Measurements from ENCODE around the gene CCP110.
A peak's percentile ranks its signal among the peaks of the same experiment; 100 is the strongest.

Gene CCP110, protein sequence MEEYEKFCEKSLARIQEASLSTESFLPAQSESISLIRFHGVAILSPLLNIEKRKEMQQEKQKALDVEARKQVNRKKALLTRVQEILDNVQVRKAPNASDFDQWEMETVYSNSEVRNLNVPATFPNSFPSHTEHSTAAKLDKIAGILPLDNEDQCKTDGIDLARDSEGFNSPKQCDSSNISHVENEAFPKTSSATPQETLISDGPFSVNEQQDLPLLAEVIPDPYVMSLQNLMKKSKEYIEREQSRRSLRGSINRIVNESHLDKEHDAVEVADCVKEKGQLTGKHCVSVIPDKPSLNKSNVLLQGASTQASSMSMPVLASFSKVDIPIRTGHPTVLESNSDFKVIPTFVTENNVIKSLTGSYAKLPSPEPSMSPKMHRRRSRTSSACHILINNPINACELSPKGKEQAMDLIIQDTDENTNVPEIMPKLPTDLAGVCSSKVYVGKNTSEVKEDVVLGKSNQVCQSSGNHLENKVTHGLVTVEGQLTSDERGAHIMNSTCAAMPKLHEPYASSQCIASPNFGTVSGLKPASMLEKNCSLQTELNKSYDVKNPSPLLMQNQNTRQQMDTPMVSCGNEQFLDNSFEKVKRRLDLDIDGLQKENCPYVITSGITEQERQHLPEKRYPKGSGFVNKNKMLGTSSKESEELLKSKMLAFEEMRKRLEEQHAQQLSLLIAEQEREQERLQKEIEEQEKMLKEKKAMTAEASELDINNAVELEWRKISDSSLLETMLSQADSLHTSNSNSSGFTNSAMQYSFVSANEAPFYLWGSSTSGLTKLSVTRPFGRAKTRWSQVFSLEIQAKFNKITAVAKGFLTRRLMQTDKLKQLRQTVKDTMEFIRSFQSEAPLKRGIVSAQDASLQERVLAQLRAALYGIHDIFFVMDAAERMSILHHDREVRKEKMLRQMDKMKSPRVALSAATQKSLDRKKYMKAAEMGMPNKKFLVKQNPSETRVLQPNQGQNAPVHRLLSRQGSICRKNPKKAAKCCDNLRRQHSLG

GRCh38 chr16:19523559-19524355 is at the start of gene CCP110:
TSS of gene CCP110 (plus strand) at chr16:19523942. CDS start at chr16:19527882, 3,940 bp downstream.
- TF ChIP-seq CTCF (IDR thresholded peaks at IDR 0.05): no peak
- peak within 1 kb of the TSS; percentile 97 for H3K4me3 ChIP-seq
- DNase-seq (ENCODE audit: low spot score): peak; percentile 97
- H3K27ac ChIP-seq: peak within 1 kb of the TSS; percentile 47 to 75

GRCh38 chr16:19474617-19475016 is 49.1 kb upstream of the CCP110 start:
- DNase-seq (ENCODE audit: low spot score): no peak

GRCh38 chr16:19478505-19478904 is 45.2 kb upstream of the CCP110 start:
- DNase-seq (ENCODE audit: low spot score): no peak
- Histone ChIP-seq H3K27ac (no peak overlapping the region), H3K4me3 (no peak overlapping the region)
- TF ChIP-seq CTCF (IDR thresholded peaks at IDR 0.05): no peak

More at GRCh38 chr16:19474617-19475016, 49.1 kb upstream of the CCP110 start:
- no peak for TF ChIP-seq CTCF (IDR thresholded peaks at IDR 0.05)
- Histone ChIP-seq H3K27ac (no peak overlapping the region), H3K4me3 (no peak overlapping the region)

- DNase-seq (ENCODE audit: low spot score): no peak
- Histone ChIP-seq H3K27ac (no peak overlapping the region), H3K4me3 (no peak overlapping the region)
- TF ChIP-seq CTCF (IDR thresholded peaks at IDR 0.05): no peak
Observed at GRCh38 chr16:19479302-19479721, 44.4 kb upstream of the CCP110 start.

- Histone ChIP-seq H3K27ac (no peak overlapping the region), H3K4me3 (no peak overlapping the region)
- TF ChIP-seq CTCF (IDR thresholded peaks at IDR 0.05): no peak
- no peak for DNase-seq (ENCODE audit: low spot score)
Observed at GRCh38 chr16:19481296-19481695, 42.4 kb upstream of the CCP110 start.

DNA sequence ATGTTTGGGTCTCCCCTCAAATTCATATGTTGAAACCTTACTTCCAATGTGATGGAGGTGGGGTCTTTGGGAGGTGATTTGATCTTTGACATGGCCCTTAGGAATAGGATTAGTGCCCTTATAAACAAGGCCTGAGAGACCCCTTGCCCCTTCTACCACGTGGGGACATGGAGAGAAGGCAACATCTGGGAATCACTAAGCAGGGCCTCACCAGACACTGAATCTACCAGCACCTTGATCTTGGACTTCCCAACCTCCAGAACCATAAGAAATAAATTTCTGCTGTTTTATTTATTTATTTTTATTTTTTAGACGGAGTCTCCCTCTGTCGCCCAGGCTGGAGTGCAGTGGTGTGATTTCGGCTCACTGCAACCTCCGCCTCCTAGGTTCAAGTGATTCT is 42.0 kb upstream of the CCP110 start:
- no peak for DNase-seq (ENCODE audit: low spot score)
- TF ChIP-seq CTCF (IDR thresholded peaks at IDR 0.05): no peak
- H3K27ac ChIP-seq: no peak overlapping the region

More for the DNA sequence above, 42.0 kb upstream of the CCP110 start:
- no peak overlapping the region for H3K4me3 ChIP-seq
